ENCODE results near the gene EFCAB6. TPM values are rescaled to one million over a fixed set of nuclear protein-coding genes. Genes with fewer than 3 reads are reported as not detected.

The EFCAB6 gene
- total and polyA plus RNA-seq, 9 of the 15 experiments (the other 6 are each of a cell fraction or from before 2014, with no cell fraction given) = 0.06 TPM; not detected in 8

- FAIRE-seq = no peak
- no peaks in the 10 kb centered on the region for H4K20me1 ChIP-seq (replicated peaks; ENCODE audit: control insufficient read depth, insufficient read depth, low read length)
- peaks cover 0 to 6% of the 10 kb centered on the region in 2 experiments; a peak in 1 of 5 replicates for H3K27me3 ChIP-seq (ENCODE audit: control insufficient read depth in 2 of 2, insufficient read depth in 2 of 2, low read length in 2 of 2)
- H3K4me2 ChIP-seq (ENCODE audit: insufficient read depth, low read length) = no peak overlapping the region
- H3K36me3 ChIP-seq (ENCODE audit: control insufficient read depth, insufficient read depth, low read length) = no peaks in the 10 kb centered on the region
- H3K4me1 ChIP-seq (replicated peaks in 1 of 2; ENCODE audit: control insufficient read depth in 2 of 2, insufficient read depth in 2 of 2, low read length in 2 of 2) = no peaks in the 10 kb centered on the region
- H3K9me3 ChIP-seq (replicated peaks; ENCODE audit: control insufficient read depth, insufficient read depth, low read depth, low read length) = no peaks in the 10 kb centered on the region
- no peak overlapping the region for H3K9ac ChIP-seq (ENCODE audit: insufficient read depth in 1 of 2, low read depth in 2 of 2, low read length in 2 of 2)
- H3K79me2 ChIP-seq (ENCODE audit: control insufficient read depth, insufficient read depth, low read length) = no peaks in the 10 kb centered on the region
- POLR2A ChIA-PET = no interaction called here
- H3K4me3 ChIP-seq = no peak overlapping the region
- H2AFZ ChIP-seq (ENCODE audit: low read depth, low read length) = no peak overlapping the region
- no TSS peak for BruUV-seq (replicated peaks)
- no peak for ATAC-seq
- H3K27ac ChIP-seq (ENCODE audit: extremely low read depth, low read depth, low read length) = no peak overlapping the region
- no peak for DNase-seq (ENCODE audit: extremely low read depth in 1 of 4, low spot score in 3 of 4)
- CTCF ChIA-PET (ENCODE audit: low intra/inter-chr PET ratio) = no interaction called here
- in situ Hi-C loops (cut with MboI) (no loop called here), intact Hi-C loops (cut with micrococcal nuclease) (no loop called here)
- H3K9me1 ChIP-seq (ENCODE audit: control insufficient read depth, insufficient read depth, low read length) = no peaks in the 10 kb centered on the region
- whole genome bisulfite sequencing (ENCODE audit: insufficient coverage, low coverage, missing lambda C conversion rate) = 0% methylated on average over 3 of the region's 5 CpGs
- no peak for TF ChIP-seq NEUROD1 (IDR thresholded peaks at IDR 0.05; ENCODE audit: borderline replicate concordance, low read depth, low read length, partially characterized antibody)
- no peak for TF ChIP-seq ZNF436 (CRISPR knock-in tag; IDR thresholded peaks at IDR 0.05)
- no peak for TF ChIP-seq ZNF561 (CRISPR knock-in tag; conservative IDR thresholded peaks at IDR 0.05)
- TF ChIP-seq NCOA1 (IDR thresholded peaks at IDR 0.05; ENCODE audit: low read depth) = no peak
- TF ChIP-seq POLR2B (IDR thresholded peaks at IDR 0.05; ENCODE audit: low read depth, partially characterized antibody) = no peak
- no peak for TF ChIP-seq PKNOX1 (IDR thresholded peaks at IDR 0.05)
- TF ChIP-seq ZNF175 (CRISPR knock-in tag; IDR thresholded peaks at IDR 0.05; ENCODE audit: low read depth) = no peak
- TF ChIP-seq MXD1 (CRISPR knock-in tag; IDR thresholded peaks at IDR 0.05; ENCODE audit: borderline replicate concordance, poor library complexity, severe bottlenecking) = no peak
- TF ChIP-seq ZFP30 (CRISPR knock-in tag; IDR thresholded peaks at IDR 0.05; ENCODE audit: borderline replicate concordance) = no peak
- TF ChIP-seq E4F1 (CRISPR knock-in tag; IDR thresholded peaks at IDR 0.05; ENCODE audit: borderline replicate concordance) = no peak
- TF ChIP-seq CHD4 (IDR thresholded peaks at IDR 0.05; ENCODE audit: insufficient read depth, insufficient replicate concordance, low read depth, low read length, poor library complexity, severe bottlenecking) = no peak
- TF ChIP-seq STAG1 (CRISPR knock-in tag; IDR thresholded peaks at IDR 0.05; ENCODE audit: borderline replicate concordance) = no peak
- no peak for TF ChIP-seq MYC (IDR thresholded peaks at IDR 0.05; ENCODE audit: low read depth, low read length)
- TF ChIP-seq MYC (CRISPR knock-in tag; IDR thresholded peaks at IDR 0.05; ENCODE audit: borderline replicate concordance, low read depth) = no peak
- no peak for TF ChIP-seq ZNF695 (CRISPR knock-in tag; IDR thresholded peaks at IDR 0.05)
- TF ChIP-seq SMC3 (conservative IDR thresholded peaks at IDR 0.05; ENCODE audit: insufficient read depth, low read depth, low read length) = no peak
- TF ChIP-seq NONO (IDR thresholded peaks at IDR 0.05; ENCODE audit: low read depth in 2 of 2, low read length in 1 of 2) = no peak
Measured at GRCh38 chr22:43526946-43527345, 285.2 kb downstream of the EFCAB6 start.

Measured in K562 (cell line).